ENCODE data around the gene FETUB.

FETUB gene

DNA sequence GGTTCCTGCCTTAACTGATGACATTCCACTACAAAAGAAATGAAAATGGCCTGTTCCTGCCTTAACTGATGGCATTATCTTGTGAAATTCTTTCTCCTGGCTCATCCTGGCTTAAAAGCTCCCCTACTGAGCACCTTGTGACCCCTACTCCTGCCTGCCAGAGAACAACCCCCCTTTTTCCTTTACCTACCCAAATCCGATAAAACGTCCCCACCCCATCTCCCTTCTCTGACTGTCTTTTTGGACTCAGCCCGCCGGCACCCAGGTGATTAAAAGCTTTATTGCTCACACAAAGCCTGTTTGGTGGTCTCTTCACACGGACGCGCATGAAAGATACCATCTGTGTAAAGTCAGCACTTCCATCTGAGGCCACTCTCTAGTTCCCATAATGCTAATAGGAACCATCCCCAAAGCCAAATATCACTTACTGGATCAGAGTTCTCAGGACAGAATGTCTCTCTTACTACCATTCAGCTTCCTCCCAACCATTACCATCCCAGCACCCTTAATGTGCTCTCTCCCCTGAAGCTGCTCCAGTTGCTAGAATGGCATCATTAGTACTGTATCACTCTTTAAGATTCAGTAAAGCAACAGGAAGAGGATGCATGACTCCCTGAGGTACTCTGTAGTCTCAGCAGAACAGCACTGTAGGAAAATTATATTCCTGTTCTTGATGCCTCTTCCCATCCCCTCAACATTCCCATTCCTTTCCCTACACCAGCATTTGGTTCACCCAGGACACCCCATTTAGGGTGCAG is 23.3 kb downstream of the FETUB start:
- no peak for DNase-seq (ENCODE audit: low read depth)
- no peak overlapping the region for H3K4me3 ChIP-seq (ENCODE audit: low read depth, low read length)
- TF ChIP-seq, protein P1, sequence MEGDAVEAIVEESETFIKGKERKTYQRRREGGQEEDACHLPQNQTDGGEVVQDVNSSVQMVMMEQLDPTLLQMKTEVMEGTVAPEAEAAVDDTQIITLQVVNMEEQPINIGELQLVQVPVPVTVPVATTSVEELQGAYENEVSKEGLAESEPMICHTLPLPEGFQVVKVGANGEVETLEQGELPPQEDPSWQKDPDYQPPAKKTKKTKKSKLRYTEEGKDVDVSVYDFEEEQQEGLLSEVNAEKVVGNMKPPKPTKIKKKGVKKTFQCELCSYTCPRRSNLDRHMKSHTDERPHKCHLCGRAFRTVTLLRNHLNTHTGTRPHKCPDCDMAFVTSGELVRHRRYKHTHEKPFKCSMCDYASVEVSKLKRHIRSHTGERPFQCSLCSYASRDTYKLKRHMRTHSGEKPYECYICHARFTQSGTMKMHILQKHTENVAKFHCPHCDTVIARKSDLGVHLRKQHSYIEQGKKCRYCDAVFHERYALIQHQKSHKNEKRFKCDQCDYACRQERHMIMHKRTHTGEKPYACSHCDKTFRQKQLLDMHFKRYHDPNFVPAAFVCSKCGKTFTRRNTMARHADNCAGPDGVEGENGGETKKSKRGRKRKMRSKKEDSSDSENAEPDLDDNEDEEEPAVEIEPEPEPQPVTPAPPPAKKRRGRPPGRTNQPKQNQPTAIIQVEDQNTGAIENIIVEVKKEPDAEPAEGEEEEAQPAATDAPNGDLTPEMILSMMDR (IDR thresholded peaks at IDR 0.05; ENCODE audit: control insufficient read depth, extremely low read depth, insufficient read depth): no peak

DNA sequence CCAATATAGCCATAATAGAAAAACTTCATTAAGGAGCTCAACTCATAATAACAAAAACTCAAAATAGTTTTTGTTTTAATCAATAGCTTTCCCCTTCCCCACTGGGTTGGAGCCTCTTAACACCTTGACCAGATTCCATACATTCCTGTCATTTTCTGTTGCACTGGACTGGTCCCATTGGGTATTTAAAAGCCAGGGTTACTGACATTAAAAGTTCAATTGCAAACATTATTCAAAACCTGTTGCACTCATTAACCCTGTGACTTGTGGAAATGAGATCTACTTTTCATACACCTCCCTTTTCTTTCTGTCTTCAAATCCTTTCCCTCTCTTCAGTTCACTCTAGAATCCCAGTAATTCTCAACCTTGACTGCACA is 23.9 kb downstream of the FETUB start:
- TF ChIP-seq, protein P1 (IDR thresholded peaks at IDR 0.05; ENCODE audit: control insufficient read depth, extremely low read depth, insufficient read depth): no peak
- no peak overlapping the region for H3K4me3 ChIP-seq (ENCODE audit: low read depth, low read length)
- DNase-seq (ENCODE audit: low read depth): no peak

DNA sequence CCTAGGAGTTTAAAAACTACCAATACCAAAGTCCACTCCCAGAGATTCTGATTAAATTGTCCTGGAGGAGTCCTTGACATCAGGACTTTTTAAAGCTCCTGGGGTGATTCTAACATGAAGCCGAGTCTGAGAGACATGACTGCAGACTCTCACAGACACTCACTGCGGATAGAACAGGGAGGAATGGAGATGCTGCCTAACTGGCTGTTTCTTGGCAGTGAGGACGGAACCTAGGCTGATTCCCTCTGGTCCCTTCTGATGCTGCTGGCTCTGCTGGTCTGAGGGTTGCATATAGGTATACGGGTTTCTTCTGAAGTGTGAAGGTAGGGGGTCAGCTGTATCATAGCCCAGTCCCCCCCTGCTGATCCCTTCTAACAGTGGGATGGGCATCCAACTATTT is 24.3 kb downstream of the FETUB start:
- TF ChIP-seq, protein P1 (IDR thresholded peaks at IDR 0.05; ENCODE audit: control insufficient read depth, extremely low read depth, insufficient read depth): no peak
- no peak overlapping the region for H3K4me3 ChIP-seq (ENCODE audit: low read depth, low read length)
- no peak for DNase-seq (ENCODE audit: low read depth)

DNA sequence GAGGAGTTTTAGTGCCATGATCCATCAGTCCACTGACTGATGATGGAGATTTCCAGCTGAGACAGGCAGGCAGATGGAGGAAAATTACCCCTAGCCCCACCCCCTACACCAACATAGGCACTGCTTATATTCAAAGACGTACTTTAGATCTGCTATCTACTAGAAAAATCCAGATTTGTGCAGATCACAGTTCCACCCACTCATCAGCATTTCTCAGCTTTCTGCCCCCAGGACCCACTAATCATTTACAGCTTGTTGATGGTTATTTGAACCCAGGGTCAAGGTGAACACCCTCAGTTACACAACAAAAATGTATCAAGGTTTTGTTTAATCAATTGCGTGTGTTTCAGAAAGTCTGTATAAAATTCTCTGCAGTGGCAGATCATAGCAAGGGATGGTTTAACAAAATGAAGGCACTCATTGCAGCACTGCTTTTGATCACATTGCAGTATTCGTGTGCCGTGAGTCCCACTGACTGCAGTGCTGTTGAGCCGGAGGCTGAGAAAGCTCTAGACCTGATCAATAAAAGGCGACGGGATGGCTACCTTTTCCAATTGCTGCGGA is 25.5 kb downstream of the FETUB start, which contains the start of gene HRG:
HRG (plus strand) TSS at position 390 of the 564 bp plus-strand sequence; CDS start at position 408, 18 bp downstream.
- TF ChIP-seq, protein P1 (IDR thresholded peaks at IDR 0.05; ENCODE audit: control insufficient read depth, extremely low read depth, insufficient read depth): no peak
- no peak for DNase-seq (ENCODE audit: low read depth)
- H3K4me3 ChIP-seq (ENCODE audit: low read depth, low read length): no peak within 1 kb of the TSS

DNA sequence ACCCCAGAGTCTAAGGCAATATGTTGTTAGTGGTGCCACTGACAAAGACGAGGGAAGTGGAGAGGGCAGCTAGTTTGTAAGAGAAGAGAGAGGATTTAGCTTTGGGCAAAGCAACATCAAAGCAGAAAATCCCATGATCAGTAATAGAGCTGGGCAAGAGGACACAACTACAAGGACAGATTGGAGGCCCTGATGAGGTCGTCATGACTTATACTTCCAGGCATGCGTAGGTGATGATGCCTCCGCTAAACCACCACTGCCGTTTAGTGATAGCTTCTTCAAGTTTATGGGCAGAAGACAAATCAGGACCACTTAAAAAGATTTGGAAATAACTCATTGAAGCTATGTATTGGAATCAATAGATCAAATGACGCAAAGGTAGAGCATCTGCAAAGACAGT is 28.2 kb downstream of the FETUB start:
- DNase-seq (ENCODE audit: low read depth): no peak
- TF ChIP-seq, protein P1 (IDR thresholded peaks at IDR 0.05; ENCODE audit: control insufficient read depth, extremely low read depth, insufficient read depth): no peak
- no peak overlapping the region for H3K4me3 ChIP-seq (ENCODE audit: low read depth, low read length)

DNA sequence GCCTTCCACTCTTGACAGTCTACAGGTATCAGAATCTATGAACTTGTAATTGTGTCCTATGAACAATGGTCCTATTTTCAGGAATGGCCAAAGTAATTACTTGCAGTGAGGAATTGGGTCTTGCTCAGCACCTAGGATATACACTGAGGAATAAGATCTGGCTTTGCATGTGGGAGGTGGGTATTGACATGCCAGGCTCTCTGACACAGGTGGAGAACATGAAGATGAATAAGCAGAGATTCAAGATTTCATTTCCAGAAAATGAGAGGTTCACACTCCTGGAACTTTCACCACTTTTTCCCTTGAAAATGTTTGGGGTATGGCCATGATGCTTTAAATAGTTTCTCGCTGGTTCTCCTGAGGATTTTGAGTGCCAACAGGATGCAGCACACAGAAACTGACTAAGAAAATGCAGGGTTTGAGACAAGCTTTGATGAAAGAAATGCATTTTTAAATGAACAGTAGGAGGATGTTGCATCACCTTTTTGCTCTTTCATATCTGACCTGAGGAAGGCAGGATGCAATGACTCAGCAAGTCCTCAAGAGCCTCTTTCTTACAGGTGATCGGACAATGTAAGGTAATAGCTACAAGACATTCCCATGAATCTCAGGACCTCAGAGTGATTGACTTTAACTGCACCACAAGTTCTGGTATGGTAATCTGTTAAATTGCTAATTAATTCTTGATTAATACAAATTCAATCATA is 29.3 kb downstream of the FETUB start:
- no peak for DNase-seq (ENCODE audit: low read depth)
- no peak overlapping the region for H3K4me3 ChIP-seq (ENCODE audit: low read depth, low read length)
- TF ChIP-seq, protein P1 (IDR thresholded peaks at IDR 0.05; ENCODE audit: control insufficient read depth, extremely low read depth, insufficient read depth): no peak
